ENCODE results near the gene FBXL16. TPM values are rescaled to one million over a fixed set of nuclear protein-coding genes. Genes with fewer than 3 reads are reported as not detected.

FBXL16 gene
- total RNA-seq, 1 donor from 2014 or later = under 0.01 TPM

GRCh38 chr16:710500-711075, 5.0 kb upstream of the FBXL16 start:
- DNase-seq (ENCODE audit: low read depth in 2 of 2) = no peak

- peak; percentile 46 to 69 for DNase-seq (ENCODE audit: low read depth in 2 of 2)
Observed at GRCh38 chr16:709566-710499, 4.2 kb upstream of the FBXL16 start.

GRCh38 chr16:708959-709358, 3.4 kb upstream of the FBXL16 start:
- DNase-seq (ENCODE audit: low read depth in 2 of 2) = no peak

- DNase-seq (ENCODE audit: low read depth in 2 of 2) = no peak
Observed at GRCh38 chr16:708019-708418, 2.4 kb upstream of the FBXL16 start.

- no peak for DNase-seq (ENCODE audit: low read depth in 2 of 2)
Observed at GRCh38 chr16:707062-707538, 1.5 kb upstream of the FBXL16 start.

- no peak for DNase-seq (ENCODE audit: low read depth in 2 of 2)
Observed at GRCh38 chr16:706189-707061, 824 bp upstream of the FBXL16 start.

- DNase-seq (ENCODE audit: low read depth in 2 of 2) = no peak
Observed at GRCh38 chr16:704552-705380, 835 bp downstream of the FBXL16 start.

GRCh38 chr16:704047-704446, 1.6 kb downstream of the FBXL16 start:
- no peak for DNase-seq (ENCODE audit: low read depth in 2 of 2)

GRCh38 chr16:703406-703805, 2.2 kb downstream of the FBXL16 start:
- no peak for DNase-seq (ENCODE audit: low read depth in 2 of 2)

GRCh38 chr16:702341-702740, 3.3 kb downstream of the FBXL16 start:
- DNase-seq (ENCODE audit: low read depth in 2 of 2) = no peak

GRCh38 chr16:700684-701584, 4.7 kb downstream of the FBXL16 start:
- DNase-seq (ENCODE audit: low read depth in 2 of 2) = peak in 1 of 2 donors; percentile 40

GRCh38 chr16:698911-699671, 6.5 kb downstream of the FBXL16 start:
- DNase-seq (ENCODE audit: low read depth in 2 of 2) = no peak

GRCh38 chr16:695355-696089, 10.1 kb downstream of the FBXL16 start:
- peak in 1 of 2 donors; percentile 20 for DNase-seq (ENCODE audit: low read depth in 2 of 2)

GRCh38 chr16:694863-695354, 10.7 kb downstream of the FBXL16 start:
- no peak for DNase-seq (ENCODE audit: low read depth in 2 of 2)

- DNase-seq (ENCODE audit: low read depth in 2 of 2) = no peak
Observed at GRCh38 chr16:694187-694862, 11.3 kb downstream of the FBXL16 start.

- no peak for DNase-seq (ENCODE audit: low read depth in 2 of 2)
Observed at GRCh38 chr16:693766-694165, 11.8 kb downstream of the FBXL16 start.

GRCh38 chr16:693364-693763, 12.2 kb downstream of the FBXL16 start:
- DNase-seq (ENCODE audit: low read depth in 2 of 2) = no peak

Data from lung microvascular endothelial cell (primary cell).